ENCODE measurements around the gene FAM200A.

- TF ChIP-seq CTCF (conservative IDR thresholded peaks at IDR 0.05 in 1 of 2, IDR thresholded peaks at IDR 0.05 in 1 of 2; ENCODE audit: low read depth in 1 of 2, low read length in 2 of 2) (no peak), EZH2 (IDR thresholded peaks at IDR 0.05; ENCODE audit: low read length, missing control alignments) (no peak)
Observed at GRCh38 chr7:99551767-99552463, at the start of gene FAM200A.
